ENCODE measurements around the gene KY.

- no peak for TF ChIP-seq CTCF (IDR thresholded peaks at IDR 0.05)
- no peak for TF ChIP-seq EP300 (IDR thresholded peaks at IDR 0.05)
- TF ChIP-seq POLR2A (IDR thresholded peaks at IDR 0.05; ENCODE audit: low read depth) = no peak
- no peak for TF ChIP-seq POLR2AphosphoS5 (IDR thresholded peaks at IDR 0.05)
Measured at GRCh38 chr3:134628884-134629283, 21.9 kb downstream of the KY start.
